GM18508 (cell line): Measurements from ENCODE around the gene SLC30A4.

Experiments
- ATAC-seq: cut with Tn5 transposase; IDR thresholded peaks from one replicate; pipeline ENCODE4 v1.9.1; 2021; ENCODE audit warnings: moderate number of reproducible peaks; ENCODE audit not compliant: insufficient read depth, unreplicated experiment

SLC30A4 gene

GRCh38 chr15:45456212-45457106, 66.1 kb downstream of the SLC30A4 start:
- no peak for ATAC-seq

- no peak for ATAC-seq
Observed at GRCh38 chr15:45454814-45455213, 67.7 kb downstream of the SLC30A4 start.

DNA sequence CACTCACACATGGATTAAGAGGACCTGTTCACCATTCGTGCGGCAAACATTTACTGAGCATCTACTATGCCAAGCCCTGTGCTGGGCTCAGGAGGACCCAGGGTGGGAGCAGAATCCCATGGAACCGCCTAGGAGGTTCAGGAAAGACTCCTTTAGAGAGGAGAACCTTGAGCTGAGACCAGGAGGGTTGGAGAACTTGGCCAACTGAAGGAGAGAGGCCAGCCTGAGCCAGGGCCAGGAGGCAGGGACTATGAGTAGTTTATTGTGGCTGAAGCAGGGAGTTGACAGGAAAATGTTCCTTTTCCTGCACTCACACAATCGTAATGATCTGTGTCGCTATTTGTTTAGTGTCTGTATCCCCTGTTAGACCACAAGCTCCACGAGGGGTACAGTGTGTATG, 71.3 kb downstream of the SLC30A4 start:
- ATAC-seq: no peak

DNA sequence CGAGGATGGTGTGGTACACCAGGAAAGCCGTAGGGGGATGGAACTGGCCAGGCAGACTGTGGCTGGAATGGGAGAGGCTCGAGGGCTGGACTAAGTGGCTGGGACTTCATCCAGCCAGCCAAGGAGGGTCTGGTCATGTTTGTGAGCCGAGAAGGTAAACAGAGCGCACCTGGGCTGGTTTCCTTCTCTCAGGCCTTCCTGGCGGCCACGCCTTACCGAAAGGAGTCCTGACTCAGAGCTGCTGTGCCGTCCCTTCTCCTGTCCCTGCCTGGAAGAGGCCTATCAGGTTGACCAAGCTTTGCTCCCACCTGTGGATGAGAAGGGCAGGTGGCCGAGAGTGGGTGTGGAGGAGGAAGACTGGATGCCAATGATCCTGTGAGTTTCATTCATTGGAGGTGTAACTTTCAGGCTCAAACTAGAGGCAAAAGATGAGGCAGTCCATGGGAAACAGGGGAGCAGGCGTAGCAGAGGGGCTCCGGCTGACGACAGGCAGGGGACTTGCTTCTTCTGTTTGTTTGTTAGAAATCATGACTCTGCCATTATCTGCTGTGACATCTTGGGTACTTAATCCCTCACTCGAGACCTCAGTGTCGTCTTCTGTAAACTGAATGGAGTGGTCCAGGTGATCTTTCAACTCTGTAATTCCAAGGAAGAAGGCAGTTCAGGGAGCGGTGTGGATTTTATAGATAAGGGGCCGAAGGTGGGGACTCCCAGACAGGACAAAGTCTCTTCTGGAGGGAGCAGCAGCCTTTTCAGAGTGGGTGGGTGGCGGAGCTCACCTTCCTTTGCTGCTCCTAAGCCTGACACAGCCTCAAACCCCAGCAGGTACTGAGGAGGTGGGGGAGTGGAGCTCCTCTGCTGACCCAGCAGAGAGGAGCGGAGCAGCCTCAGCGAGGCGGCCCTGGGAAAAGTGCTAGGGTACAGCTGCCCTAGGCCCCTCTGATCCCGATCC, 72.4 kb downstream of the SLC30A4 start:
- no peak for ATAC-seq

GRCh38 chr15:45449395-45449794, 73.2 kb downstream of the SLC30A4 start:
- ATAC-seq: no peak

DNA sequence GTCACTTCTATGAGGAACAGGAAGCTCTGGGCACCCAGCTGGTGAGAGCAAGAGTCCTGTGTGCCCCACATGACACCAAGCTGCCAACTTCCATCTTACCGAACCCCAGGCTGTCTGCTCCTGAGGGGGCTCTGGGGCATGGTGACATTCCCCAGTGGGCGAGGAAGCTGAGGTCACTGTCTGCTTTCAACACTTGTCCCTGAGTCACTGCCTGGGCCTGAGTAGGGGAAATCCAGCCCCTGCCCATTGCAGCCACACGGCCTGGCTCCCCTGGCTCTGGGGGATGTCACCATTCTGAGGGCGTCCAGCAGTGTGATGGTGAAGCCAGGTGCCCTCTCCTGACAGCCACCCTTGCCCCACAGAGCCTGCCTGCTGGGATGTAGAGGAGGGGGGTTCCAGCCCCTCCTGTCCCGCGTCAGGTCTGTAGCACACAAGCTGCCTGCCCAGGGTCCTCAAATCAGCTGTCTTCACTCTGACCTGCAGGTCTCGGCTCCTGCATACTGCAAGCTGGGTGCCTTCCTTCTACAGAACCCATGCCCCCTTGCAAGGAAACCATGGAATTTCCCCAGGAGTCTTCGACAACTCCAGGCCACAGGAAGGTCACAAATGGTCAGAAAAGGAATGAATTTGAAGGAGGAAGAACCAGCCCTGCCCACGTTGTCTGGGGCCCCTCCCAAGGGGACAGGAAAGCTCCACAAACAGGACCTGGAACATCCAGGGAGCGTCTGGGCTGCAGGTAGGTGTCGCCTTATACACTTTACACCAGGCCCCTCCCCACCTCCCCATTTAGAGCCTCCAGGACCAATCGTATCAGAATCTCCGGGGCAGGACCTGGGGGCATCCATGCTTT, 74.3 kb downstream of the SLC30A4 start:
- ATAC-seq: no peak

GRCh38 chr15:45443645-45444044, 78.9 kb downstream of the SLC30A4 start:
- no peak for ATAC-seq

GRCh38 chr15:45442507-45443135, 79.9 kb downstream of the SLC30A4 start:
- ATAC-seq: no peak

- ATAC-seq: no peak
Observed at GRCh38 chr15:45441686-45442085, 80.9 kb downstream of the SLC30A4 start.

DNA sequence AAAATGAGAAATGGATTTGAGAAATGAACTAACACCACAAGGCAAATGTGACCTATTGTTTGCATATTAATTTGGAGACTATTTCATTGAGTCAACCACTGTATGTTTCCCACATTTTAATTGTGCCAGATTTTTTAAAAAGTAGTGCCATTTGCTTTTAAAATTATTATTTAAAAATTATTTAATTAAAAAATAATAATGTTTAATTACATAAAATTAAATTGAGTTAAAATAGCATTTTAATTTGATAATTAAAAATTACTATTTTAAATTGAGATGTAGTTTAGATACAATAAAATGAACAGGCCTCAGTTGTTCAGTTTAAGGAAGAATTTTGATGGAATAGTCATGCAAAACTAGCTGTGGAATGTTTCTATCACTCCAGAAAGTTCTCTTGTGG, 81.5 kb downstream of the SLC30A4 start:
- no peak for ATAC-seq

GRCh38 chr15:45439521-45440260, 82.9 kb downstream of the SLC30A4 start:
- ATAC-seq: no peak

- no peak for ATAC-seq
Observed at GRCh38 chr15:45435124-45435903, 87.2 kb downstream of the SLC30A4 start.

GRCh38 chr15:45434078-45434567, 88.4 kb downstream of the SLC30A4 start:
- no peak for ATAC-seq

DNA sequence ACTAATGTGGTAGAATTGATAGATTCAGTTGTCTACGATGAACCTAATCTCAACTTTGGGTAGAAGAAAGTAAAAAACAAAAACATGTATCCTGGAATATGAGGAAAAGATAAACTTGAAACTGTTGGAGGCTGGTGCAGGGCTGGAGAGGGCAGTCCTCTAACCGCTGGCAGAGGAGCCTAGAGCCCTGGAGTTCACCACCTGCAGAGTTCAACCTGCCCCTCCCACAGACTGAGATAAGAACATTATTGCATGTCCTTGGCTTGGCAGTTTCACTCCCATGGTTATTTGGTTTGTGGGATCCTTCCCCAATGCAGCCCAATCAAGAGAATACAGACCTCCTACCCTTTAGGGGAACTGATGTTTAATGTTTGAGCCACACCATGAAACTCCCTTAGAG, 91.0 kb downstream of the SLC30A4 start:
- ATAC-seq: no peak

GRCh38 chr15:45429941-45430792, 92.4 kb downstream of the SLC30A4 start:
- no peak for ATAC-seq
